Measurements from ENCODE around the gene CORIN. TPM values are rescaled to one million over a fixed set of nuclear protein-coding genes. Genes with fewer than 3 reads are reported as not detected.

CORIN gene
- total RNA-seq, 2 donors from 2014 or later = 0.32 to 0.48 TPM

DNA sequence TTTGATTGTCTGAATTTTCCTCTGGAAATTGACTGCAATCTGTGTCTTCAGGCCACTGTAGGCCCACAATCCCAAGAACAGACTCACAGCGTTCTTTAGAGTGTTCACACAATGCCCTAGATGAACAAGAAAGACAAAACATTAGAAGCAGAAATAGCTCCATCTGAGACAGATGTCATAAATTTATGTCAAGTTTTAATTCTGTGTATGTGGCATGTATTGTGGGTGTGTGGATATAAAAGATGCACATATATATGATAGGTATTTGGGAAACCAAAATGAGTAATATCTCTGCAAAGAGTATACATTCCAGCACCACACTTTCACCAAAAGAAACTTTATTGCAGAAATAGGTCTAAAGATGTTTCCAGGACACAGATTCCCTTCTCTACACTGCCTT is 176.1 kb downstream of the CORIN start:
- intact Hi-C loops (cut with DNase I) = no loop called here
- no peak for DNase-seq (ENCODE audit: low spot score)

DNA sequence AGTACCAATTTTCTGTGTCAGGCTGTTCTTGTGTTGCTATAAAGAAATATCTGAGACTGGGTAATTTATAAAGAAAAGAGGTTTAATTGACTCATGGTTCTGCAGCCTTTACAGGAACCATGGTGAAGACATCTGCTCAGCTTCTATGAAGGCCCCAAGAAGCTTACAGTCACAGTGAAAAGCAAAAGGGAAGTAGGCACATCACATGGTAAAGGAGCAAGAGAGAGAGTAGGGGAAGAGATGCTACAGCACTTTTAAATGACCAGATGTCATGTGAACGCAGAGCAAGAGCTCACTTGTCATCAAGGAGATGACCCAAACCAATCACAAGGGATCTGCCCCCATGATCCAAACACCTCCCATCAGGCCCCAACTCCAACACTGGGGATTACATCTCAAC is 178.5 kb downstream of the CORIN start:
- intact Hi-C loops (cut with DNase I) = no loop called here
- no peak for DNase-seq (ENCODE audit: low spot score)

DNA sequence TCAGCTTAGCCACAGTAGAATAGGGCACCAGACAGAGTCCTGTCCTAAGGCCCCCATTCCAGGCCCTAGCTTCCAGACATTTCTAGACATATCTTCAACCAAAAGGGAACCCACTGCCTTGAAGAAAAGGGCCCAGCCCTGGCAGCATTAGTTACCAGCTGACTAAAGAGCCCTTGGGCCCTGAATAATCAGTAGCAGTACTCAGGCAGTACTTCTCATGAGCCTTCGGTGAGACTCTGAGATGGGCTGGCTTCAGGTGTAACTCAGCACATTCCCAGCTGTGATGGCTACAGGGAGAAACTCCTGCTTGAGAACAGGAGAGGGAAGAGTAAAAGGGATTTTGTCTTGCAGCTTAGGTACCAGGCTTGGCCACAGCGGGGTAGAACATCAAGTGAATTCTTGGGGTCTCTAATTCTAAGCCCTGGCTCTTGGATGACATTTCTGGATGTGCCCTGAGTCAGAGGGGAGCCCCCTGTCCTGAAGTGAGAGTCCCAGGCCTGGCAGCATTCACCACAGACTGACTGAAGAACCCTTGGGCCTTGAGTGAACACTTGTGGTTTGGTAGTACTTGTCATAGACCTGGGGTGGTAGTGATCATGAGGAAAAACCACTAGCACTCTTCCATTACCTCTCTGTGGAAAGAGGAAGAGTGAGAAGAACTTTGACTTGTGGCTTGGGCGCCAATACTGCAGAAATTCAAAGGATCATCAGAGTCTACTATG is 182.7 kb downstream of the CORIN start:
- DNase-seq (ENCODE audit: low spot score) = no peak
- intact Hi-C loops (cut with DNase I) = no loop called here

DNA sequence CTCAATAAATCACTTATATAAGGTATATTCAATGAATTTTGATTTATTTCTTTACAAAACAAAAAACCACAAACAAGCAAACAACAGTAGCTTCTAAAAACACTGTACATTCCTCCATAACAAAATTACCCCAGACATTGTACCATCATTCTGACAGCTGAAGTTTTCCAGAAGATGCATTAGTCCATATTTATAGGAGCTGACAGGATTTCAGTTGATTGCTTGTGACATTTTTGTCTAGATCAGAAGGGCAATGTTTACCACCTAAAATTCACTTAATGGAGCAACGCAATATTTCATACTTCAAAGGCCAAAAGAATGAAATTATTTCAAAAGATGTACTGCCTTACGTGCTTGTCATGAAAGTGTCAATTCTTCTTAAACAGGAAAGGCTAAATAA is 185.8 kb downstream of the CORIN start:
- DNase-seq (ENCODE audit: low spot score) = no peak
- intact Hi-C loops (cut with DNase I) = no loop called here

DNA sequence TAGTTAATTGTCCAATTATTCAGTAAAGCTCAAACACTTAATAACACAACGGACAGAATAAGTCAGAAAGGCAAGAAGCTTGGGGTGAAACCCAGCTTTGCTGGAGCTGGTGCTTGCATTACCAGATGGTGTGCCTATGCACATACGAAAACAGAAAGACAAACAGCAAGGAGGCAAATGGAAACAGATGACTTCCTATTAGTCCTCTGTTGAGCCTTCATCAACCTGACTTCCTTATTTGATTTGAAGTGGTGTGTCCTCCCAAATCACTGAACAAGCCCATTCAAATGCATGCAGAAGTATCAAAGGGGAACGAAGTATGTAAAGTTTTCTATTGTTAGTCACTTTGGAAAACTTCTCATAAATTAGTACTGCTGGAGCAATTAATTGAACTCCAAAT is 186.6 kb downstream of the CORIN start:
- no peak for DNase-seq (ENCODE audit: low spot score)

DNA sequence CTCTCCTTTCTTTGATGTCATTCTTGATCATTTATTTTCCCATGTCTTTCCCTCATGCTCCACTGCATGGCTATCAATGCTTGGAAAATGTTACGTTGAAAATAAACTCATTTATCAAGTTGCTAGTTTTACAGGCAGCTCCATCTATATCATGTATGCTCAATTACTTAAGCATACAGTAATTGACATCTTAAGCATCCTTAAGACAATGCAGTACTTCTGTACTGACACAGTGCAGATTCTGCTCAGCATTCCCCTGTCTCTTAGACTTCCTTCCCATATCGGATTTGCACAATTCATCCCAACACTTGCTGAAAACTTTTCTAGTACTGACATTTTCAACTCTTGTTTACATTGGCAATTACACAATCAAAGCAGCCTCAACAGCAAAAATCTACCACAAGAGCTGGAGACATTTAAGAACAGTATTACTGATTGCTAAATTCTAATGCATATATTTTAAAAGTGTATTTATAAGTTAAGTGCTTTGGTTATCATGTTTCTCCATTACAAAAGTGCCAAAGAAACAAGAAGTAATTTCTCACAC is 187.2 kb downstream of the CORIN start:
- no peak for DNase-seq (ENCODE audit: low spot score)
- intact Hi-C loops (cut with DNase I) = no loop called here

More for the DNA sequence above, 186.6 kb downstream of the CORIN start:
- intact Hi-C loops (cut with DNase I) = no loop called here

DNA sequence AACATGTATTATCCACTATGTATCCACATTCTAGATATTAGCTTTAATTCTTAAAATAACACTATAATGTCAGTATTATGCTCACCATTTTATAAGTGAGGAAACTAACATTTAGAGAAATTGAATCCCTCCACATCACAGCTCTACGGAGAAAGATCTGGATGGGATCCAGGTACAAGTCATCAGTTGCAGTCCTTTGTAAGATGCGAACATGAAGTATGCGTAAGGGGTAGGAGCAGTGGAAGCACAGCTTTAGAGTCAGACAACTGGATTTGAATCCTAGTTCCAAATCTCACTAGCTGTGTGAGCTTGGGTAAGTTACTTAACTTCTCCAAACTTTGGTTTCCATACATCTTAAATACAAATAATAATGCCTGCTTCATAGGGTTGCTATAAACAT is 190.3 kb downstream of the CORIN start:
- DNase-seq (ENCODE audit: low spot score) = no peak
- intact Hi-C loops (cut with DNase I) = no loop called here

DNA sequence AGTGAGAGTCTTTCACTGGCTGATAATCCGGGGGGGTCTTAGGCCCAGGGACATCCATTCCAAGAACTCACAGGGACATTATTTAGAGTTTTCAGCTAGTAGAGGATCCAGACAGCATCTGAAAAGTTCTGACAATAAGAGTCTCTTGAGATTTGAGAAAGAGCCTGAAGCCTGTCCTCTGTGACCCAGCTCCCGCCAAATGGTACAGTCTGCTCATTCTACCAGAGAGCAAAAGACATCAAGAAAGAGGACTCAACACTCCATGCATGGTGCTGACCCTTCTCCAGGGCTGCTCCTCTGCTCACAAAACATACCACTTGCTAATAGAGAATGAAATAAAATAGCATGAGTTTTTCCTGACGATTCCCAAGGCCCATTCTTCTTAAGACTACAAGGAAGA is 190.8 kb downstream of the CORIN start:
- no peak for DNase-seq (ENCODE audit: low spot score)
- intact Hi-C loops (cut with DNase I) = no loop called here

DNA sequence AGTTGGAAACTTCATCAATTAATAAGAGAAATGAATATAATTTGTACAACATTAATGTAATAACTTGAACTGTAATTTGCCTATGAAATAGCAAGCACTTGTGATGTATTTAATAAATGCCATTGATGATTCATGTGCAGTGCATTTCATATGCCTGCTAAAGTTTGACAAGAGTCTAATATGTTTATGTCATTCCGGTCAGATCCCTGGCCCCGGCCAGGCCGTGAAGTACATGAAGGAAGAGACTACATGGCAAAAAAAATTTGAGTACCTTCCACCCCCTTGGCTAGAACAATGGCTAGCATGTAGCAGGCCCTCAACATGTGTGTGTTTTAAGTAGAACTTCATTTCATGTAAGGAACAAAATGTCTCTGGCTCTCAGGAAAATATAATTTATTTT is 191.5 kb downstream of the CORIN start:
- intact Hi-C loops (cut with DNase I) = no loop called here
- no peak for DNase-seq (ENCODE audit: low spot score)

DNA sequence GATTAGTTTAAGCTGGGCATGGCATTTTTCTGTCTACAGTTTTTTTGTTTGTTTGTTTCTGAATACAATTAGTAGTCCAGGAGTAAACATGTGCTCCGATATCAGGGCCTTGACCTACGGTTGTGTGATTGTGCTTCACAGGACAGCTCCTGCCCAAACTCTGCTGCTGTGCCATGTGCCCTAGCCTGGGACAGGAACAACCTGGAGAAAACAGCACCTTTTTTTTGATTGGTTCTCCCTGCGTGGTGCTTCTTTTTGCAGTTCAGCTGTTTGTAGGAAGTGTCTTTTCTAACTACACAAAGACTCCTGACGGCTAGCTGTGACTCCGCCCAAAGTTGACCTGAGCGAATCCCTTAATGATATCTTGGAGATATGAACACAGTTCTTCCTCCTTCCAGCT is 194.0 kb downstream of the CORIN start:
- intact Hi-C loops (cut with DNase I) = no loop called here
- no peak for DNase-seq (ENCODE audit: low spot score)

DNA sequence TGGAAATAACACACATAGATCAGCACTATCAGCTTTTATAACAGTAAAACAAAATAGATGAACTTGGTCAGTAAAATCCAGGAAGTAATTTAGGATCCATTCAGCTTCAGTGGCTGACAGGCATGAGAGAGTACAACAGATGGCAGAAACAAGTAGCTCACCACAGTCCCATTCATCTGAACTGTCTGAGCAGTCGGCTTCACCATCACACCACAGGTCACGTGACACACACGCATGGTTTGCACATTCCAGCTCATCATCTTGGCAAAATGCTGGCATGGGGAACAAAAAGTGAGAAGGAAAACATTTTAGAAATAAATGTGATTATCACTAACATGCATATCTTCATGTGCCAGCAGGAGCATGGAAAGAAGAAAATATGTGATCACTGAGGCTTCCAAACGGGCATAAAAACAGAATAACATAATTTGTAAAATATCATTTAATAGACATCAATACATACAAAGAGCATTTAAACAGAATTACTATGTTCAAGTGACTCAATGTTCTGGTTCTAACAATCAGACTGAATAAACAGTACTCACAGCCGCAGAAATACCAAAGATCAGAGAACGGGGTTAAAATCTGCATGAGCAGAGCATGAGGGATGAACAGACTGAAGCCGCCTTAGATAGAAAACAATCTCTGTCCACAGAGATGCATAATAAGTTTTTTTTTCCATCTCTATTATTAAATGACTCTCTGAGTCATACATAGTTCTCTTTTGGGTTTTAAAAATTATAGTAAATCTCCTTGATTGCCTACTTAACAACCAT is 194.7 kb downstream of the CORIN start:
- intact Hi-C loops (cut with DNase I) = no loop called here
- DNase-seq (ENCODE audit: low spot score) = no peak

DNA sequence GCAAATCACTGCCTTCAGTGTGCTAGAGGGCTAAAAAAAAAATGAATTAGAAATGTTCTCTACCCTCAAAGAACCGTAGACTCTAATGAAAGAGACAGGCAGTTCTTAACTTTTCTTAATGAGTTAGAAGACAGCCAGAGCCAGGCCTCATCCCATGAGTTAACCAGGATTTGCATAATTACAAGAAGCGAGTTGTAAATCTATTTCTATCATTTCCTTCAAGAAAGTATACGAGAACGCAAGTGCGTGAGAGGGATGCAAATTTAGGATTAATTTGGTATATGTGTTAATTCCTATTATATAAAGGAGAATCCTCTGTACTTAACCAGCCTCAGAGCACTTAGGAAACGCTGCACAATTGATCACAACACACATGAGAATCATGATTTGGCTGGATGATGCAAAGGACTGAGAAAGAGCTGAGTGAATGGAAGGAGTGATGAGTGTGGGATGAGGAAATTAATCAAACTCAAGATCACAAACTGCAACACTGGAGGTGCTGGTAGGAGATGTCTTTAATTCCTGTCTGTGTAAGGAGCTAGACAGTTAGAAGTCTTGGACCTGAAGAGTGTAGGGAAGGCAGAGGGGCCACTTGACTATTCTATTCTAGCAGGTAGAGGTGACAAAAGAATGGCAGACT is 195.6 kb downstream of the CORIN start:
- DNase-seq (ENCODE audit: low spot score) = no peak
- intact Hi-C loops (cut with DNase I) = no loop called here

DNA sequence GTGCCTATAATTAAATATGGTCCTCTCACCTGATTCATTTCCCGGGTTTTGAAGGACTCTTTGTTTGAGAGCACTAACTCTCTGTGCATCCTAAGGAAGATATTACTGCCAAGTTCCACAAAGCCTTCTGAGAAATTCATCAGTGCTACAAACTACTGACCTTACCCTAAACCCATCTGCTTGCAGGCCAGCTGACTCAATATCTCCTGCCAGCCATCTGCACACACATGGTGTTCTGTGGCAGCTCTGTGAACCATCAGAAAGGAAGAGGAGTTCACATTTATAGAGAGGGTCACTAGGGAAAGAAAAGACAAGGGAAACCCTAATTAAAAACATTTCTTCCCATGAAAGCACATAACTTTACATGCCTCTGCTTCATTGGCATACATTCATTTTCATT is 196.1 kb downstream of the CORIN start:
- no peak for DNase-seq (ENCODE audit: low spot score)
- intact Hi-C loops (cut with DNase I) = no loop called here

DNA sequence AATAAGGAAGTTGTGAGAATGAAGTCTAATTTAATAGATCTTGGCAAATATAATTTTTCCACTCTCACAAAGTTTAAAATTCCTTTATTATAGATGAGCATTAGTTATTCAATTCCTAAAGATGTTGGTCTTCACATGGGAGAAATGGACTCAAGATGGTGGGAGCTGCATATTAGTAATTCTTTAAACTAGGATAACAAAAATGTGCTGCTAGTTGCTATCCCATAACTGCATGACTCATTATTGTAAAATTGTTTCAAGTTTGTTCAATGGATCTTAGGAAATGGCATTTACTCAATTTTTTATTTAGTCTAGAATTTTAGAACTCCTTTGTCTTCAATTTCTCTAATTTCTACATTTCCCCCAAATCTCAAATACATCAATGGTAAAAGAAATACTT is 197.0 kb downstream of the CORIN start:
- DNase-seq (ENCODE audit: low spot score) = no peak
- intact Hi-C loops (cut with DNase I) = no loop called here

DNA sequence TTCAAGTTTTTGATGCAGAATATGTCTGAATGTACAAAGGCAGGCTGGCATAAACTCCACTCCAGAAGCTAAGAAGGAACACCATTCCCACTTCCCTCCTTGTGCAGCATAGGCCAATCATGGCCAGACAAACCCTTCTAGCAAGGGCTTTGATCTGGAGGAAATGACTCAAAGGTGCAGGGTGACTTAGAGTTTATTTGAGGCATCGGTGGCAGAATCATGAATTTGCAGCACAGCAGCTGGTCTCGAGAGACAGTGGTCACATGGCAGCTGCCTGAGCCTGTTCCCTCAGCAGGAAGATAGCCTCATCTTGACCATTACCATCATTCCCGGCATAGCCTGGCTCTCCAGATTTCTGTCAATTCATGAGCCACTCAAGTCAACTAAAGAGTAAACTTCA is 198.3 kb downstream of the CORIN start:
- intact Hi-C loops (cut with DNase I) = no loop called here
- DNase-seq (ENCODE audit: low spot score) = no peak

DNA sequence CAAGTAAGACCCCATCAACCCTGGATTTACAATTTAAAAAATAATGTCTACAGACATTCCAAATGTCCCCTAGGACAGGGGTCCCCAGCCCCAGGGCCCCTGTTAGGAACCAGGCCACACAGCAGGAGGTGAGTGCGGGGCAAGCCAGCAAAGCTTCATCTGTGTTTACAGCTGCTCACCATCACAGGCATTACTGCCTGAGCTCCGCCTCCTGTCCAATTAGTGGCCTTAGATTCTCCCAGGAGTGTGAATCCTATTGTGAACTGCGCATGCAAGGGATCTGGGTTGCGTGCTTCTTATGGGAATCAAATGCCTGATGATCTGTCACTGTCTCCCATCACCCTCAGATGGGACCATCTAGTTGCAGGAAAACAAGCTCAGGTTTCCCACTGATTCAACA is 206.7 kb downstream of the CORIN start:
- intact Hi-C loops (cut with DNase I) = no loop called here
- DNase-seq (ENCODE audit: low spot score) = no peak

DNA sequence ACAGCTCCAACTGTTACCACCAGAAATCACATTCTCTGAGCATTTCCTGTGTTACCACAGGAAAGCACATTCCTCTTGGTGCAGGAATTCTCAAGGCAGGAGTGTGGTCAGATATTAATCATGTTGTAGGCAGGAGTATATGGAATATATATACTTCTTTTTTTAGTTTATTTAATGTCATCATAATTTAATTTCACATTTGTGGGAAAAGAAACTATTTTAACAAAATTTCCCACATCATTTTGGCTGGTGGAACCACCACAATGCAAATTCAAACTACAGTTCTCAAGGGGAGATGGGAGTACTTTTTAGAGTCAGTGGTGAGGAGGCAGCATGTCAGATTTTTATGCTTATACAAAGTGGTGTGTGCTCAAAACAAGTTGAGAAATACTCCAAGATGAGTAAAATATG is 213.8 kb downstream of the CORIN start:
- intact Hi-C loops (cut with DNase I) = no loop called here
- no peak for DNase-seq (ENCODE audit: low spot score)

DNA sequence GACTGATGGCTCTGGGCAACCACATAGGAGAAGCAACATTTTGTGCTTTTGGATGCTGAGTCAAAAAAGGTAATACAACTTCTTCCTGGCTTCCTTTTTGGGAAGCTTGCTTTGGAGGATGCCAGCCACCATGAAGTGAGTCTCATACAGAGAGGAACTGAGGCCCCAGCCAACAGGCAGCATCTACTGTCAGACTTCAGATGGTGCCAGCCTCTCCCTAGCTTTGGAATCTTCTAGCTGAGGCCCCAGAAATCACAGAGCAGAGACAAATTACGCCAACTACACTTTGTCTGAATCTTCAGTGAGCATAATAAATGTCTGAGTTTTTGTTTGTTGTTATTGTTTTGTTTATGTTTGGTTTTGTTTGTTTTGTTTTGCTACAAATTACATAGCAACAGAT is 216.7 kb downstream of the CORIN start:
- intact Hi-C loops (cut with DNase I) = no loop called here
- no peak for DNase-seq (ENCODE audit: low spot score)

DNA sequence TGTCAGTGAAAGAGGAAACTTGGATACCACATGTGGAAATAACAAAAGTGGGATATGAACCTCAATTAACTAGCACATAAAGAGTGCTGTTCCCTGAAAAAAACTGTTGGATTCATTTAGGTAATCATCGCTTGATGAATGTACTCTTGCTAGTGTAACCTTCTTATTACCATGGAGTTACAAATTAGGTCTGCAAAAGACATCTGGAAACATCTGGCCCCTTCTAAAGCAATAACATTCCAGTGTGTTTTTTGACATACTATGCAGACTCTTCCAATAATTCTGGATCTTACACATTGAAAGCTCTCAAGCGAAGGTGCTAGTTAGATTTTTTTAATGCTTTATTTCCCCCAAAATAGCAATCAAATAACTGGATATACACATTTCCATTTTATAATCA is 218.2 kb downstream of the CORIN start:
- intact Hi-C loops (cut with DNase I) = no loop called here

DNA sequence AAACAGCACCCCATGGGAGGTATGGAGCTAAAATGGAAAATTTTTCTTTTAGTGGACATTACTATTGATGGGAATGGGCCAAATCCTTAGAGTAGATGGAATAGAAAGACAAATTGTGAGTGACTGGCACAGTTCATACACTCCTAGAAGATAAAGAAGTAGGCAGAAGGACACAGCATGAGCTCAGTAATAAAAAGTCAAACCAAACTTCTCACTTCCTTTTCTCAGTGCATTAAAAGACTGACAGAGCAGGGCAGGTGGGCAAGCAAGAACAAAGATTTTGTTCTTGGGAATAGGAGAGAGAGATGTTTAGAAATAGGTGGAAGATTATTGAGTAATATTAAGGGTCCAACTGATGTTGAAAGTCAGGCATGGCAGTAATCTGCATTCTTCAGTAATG is 220.3 kb downstream of the CORIN start:
- DNase-seq (ENCODE audit: low spot score) = no peak
- intact Hi-C loops (cut with DNase I) = no loop called here

More for the DNA sequence above, 218.2 kb downstream of the CORIN start:
- no peak for DNase-seq (ENCODE audit: low spot score)
